ENCODE data around the gene EPB42. TPM values are rescaled to one million over a fixed set of nuclear protein-coding genes. Genes with fewer than 3 reads are reported as not detected.
"Not testable (repeated sequence)": the region's sequence is repeated elsewhere in the genome, so short reads cannot be mapped to it uniquely, and the experiment has no call there.

EPB42 gene
- total RNA-seq, 2 experiments from 2014 or later = not detected

- ChIA-PET POLR2A (interaction anchor here (0.8 to 1.5 kb wide), 3 partner anchors 9 to 13 kb away, joined by 3 to 5 read pairs (median 4); no protein-coding TSS in a partner anchor), CTCF (interaction anchor here (0.7 to 2.9 kb wide), 31 partner anchors 9 to 503 kb away, joined by 3 to 29 read pairs (median 4); partner anchors contain the start of genes CCNDBP1 and TGM5)
- DNase-seq = peak; percentile 83
- no peak overlapping the region for H3K4me3 Mint-ChIP-seq
- no peaks in the 10 kb centered on the region for H3K9me3 Mint-ChIP-seq
- H3K36me3 Mint-ChIP-seq (ENCODE audit: low read depth) = peaks cover 1% of the 10 kb centered on the region
- TF ChIP-seq CTCF (IDR thresholded peaks at IDR 0.05) = peak; percentile 65
- ATAC-seq = peak; percentile 86
- H3K4me1 Mint-ChIP-seq (ENCODE audit: low read depth) = peaks cover 8% of the 10 kb centered on the region
- intact Hi-C loops (cut with micrococcal nuclease) = no loop called here
- H3K27ac Mint-ChIP-seq = no peak overlapping the region
- peaks cover 6% of the 10 kb centered on the region for H3K27me3 Mint-ChIP-seq
These were observed 16.6 kb downstream of the EPB42 start for GRCh38 chr15:43204016-43204901.

GRCh38 chr15:43199945-43200488 is 20.8 kb downstream of the EPB42 start:
- Mint-ChIP-seq H3K4me3 (no peak overlapping the region), H3K9me3 (no peaks in the 10 kb centered on the region), H3K27me3 (no peaks in the 10 kb centered on the region), H3K27ac (no peak overlapping the region), H3K36me3 (ENCODE audit: low read depth) (peaks cover 20% of the 10 kb centered on the region), H3K4me1 (ENCODE audit: low read depth) (peaks cover 8% of the 10 kb centered on the region)
- no peak for TF ChIP-seq CTCF (IDR thresholded peaks at IDR 0.05)
- CTCF ChIA-PET = interaction anchor here (1.4 kb wide), 1 partner anchor 25 kb away, joined by 4 read pairs; no protein-coding TSS in a partner anchor
- intact Hi-C loops (cut with micrococcal nuclease) = no loop called here
- ATAC-seq = peak; percentile 60
- DNase-seq = no peak
- POLR2A ChIA-PET = interaction anchor here (1.2 kb wide), 1 partner anchor 17 kb away, joined by 3 read pairs; no protein-coding TSS in a partner anchor

GRCh38 chr15:43198992-43199391 is 21.8 kb downstream of the EPB42 start:
- TF ChIP-seq CTCF (IDR thresholded peaks at IDR 0.05) = no peak
- no peak for DNase-seq
- ChIA-PET CTCF (interaction anchor here (1.4 kb wide), 1 partner anchor 26 kb away, joined by 4 read pairs; no protein-coding TSS in a partner anchor), POLR2A (no interaction called here)
- H3K9me3 Mint-ChIP-seq = no peaks in the 10 kb centered on the region
- no peak for ATAC-seq
- H3K4me1 Mint-ChIP-seq (ENCODE audit: low read depth) = peaks cover 3% of the 10 kb centered on the region
- H3K4me3 Mint-ChIP-seq = no peak overlapping the region
- H3K36me3 Mint-ChIP-seq (ENCODE audit: low read depth) = peaks cover 20% of the 10 kb centered on the region
- intact Hi-C loops (cut with micrococcal nuclease) = no loop called here
- H3K27ac Mint-ChIP-seq = no peak overlapping the region
- no peaks in the 10 kb centered on the region for H3K27me3 Mint-ChIP-seq

GRCh38 chr15:43198556-43198955 is 22.3 kb downstream of the EPB42 start:
- POLR2A ChIA-PET; H3K27ac Mint-ChIP-seq; intact Hi-C loops (cut with micrococcal nuclease); H3K9me3 Mint-ChIP-seq; CTCF ChIA-PET; H3K4me1 Mint-ChIP-seq (ENCODE audit: low read depth); H3K27me3 Mint-ChIP-seq; ATAC-seq; H3K4me3 Mint-ChIP-seq; DNase-seq: not testable (repeated sequence)
- H3K36me3 Mint-ChIP-seq (ENCODE audit: low read depth) = peaks cover 20% of the 10 kb centered on the region

GRCh38 chr15:43197773-43198172 is 23.0 kb downstream of the EPB42 start:
- H3K9me3 Mint-ChIP-seq; intact Hi-C loops (cut with micrococcal nuclease); H3K4me1 Mint-ChIP-seq (ENCODE audit: low read depth); ATAC-seq; H3K27me3 Mint-ChIP-seq; POLR2A ChIA-PET; H3K4me3 Mint-ChIP-seq; H3K27ac Mint-ChIP-seq; DNase-seq: not testable (repeated sequence)
- H3K36me3 Mint-ChIP-seq (ENCODE audit: low read depth) = peaks cover 22% of the 10 kb centered on the region
- CTCF ChIA-PET = interaction anchor here (1.0 kb wide), 1 partner anchor 88 kb away, joined by 3 read pairs; no protein-coding TSS in a partner anchor
